Measurements from ENCODE around the gene TANC1.

DNA sequence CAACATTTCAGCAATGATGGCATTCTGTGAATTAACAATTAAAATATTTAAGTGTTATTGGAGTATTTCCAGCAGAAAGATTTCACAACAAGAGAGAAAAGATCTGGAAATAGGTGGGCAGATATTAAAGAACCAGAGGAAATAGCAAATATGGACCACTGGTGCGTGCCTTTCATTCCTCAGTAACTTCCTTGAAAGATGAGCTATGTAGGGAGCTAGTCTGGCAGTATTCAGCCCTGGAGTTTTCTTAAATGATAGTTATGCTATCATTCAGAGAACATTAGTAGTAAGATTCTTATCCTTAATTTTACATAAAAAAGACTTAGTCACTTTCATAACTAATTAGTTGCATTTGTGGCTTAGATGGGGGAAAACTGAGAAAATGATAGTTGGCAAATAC, 41.5 kb downstream of the TANC1 start:
- TF ChIP-seq, protein P1, sequence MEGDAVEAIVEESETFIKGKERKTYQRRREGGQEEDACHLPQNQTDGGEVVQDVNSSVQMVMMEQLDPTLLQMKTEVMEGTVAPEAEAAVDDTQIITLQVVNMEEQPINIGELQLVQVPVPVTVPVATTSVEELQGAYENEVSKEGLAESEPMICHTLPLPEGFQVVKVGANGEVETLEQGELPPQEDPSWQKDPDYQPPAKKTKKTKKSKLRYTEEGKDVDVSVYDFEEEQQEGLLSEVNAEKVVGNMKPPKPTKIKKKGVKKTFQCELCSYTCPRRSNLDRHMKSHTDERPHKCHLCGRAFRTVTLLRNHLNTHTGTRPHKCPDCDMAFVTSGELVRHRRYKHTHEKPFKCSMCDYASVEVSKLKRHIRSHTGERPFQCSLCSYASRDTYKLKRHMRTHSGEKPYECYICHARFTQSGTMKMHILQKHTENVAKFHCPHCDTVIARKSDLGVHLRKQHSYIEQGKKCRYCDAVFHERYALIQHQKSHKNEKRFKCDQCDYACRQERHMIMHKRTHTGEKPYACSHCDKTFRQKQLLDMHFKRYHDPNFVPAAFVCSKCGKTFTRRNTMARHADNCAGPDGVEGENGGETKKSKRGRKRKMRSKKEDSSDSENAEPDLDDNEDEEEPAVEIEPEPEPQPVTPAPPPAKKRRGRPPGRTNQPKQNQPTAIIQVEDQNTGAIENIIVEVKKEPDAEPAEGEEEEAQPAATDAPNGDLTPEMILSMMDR (IDR thresholded peaks at IDR 0.05; ENCODE audit: borderline replicate concordance, extremely low read depth, low read length, poor library complexity, severe bottlenecking) = no peak
- no peak for TF ChIP-seq EZH2 (IDR thresholded peaks at IDR 0.05; ENCODE audit: borderline replicate concordance, low read depth, low read length, severe bottlenecking)

Data from DND-41 (cell line).